Measurements from ENCODE around the gene GSAP. TPM values are rescaled to one million over a fixed set of nuclear protein-coding genes. Genes with fewer than 3 reads are reported as not detected.

GSAP gene
- polyA plus RNA-seq, 3 donors = 19.1 to 105 (median 35.6) TPM

DNA sequence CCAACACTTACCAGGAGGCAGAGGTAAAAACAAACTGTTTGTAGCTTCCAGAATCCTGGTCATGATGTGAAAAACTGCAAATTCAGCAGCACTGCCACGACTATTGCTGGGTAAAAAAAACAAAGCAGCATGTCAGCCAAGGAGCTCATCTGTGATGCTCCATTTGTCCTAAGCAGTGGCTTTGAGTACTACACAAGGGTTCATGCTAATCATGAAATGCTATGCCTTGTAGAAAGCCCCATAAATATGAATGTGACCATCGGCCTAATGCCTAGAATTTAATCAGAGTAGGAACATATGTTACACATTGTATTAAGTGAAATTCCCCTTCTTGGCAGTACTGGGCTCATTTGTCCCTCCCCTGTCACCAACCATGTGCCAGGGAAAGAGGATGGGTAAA, 95.4 kb downstream of the GSAP start:
- Mint-ChIP-seq H3K4me1 (peaks cover 10% of the 10 kb centered on the region), H3K9me3 (peaks cover 0 to 3% (median 0%) of the 10 kb centered on the region in 7 donors), H3K36me3 (peaks cover 85 to 86% of the 10 kb centered on the region in 2 donors), H3K27ac (peak overlapping the region in 1 of 7 donors; percentile 18), H3K4me3 (no peak overlapping the region), H3K27me3 (ENCODE audit: low read depth in 3 of 3) (peaks cover 0 to 1% (median 0%) of the 10 kb centered on the region in 3 donors)
- Histone ChIP-seq H3K9me3 (replicated peaks in 1 of 2; ENCODE audit: control insufficient read depth in 1 of 2, insufficient read depth in 1 of 2, low read length in 2 of 2) (no peaks in the 10 kb centered on the region), H3K27ac (ENCODE audit: low read depth in 1 of 2, low read length in 2 of 2) (no peak overlapping the region), H4K20me1 (ENCODE audit: insufficient read depth, low read length) (peaks cover 19% of the 10 kb centered on the region), H2AFZ (ENCODE audit: insufficient read depth, low read depth, low read length, poor library complexity, severe bottlenecking) (no peak overlapping the region), H3K27me3 (ENCODE audit: control insufficient read depth in 2 of 2, insufficient read depth in 2 of 2, low read length in 2 of 2) (no peaks in the 10 kb centered on the region), H3K9ac (ENCODE audit: insufficient read depth, low read length, poor library complexity, severe bottlenecking) (no peak overlapping the region), H3K79me2 (ENCODE audit: insufficient read depth, low read length) (no peaks in the 10 kb centered on the region), H3K4me1 (ENCODE audit: control insufficient read depth in 1 of 2, insufficient read depth in 2 of 2, low read length in 2 of 2) (peaks cover 13 to 16% of the 10 kb centered on the region in 2 donors), H3K4me2 (replicated peaks; ENCODE audit: extremely low read depth, low read length, poor library complexity, severe bottlenecking) (no peak overlapping the region), H3K36me3 (replicated peaks in 1 of 2; ENCODE audit: control insufficient read depth in 1 of 2, insufficient read depth in 2 of 2, low read length in 2 of 2) (peaks cover 73 to 93% of the 10 kb centered on the region in 2 donors), H3K4me3 (replicated peaks in 1 of 3; ENCODE audit: low read depth in 2 of 3, low read length in 3 of 3) (no peak overlapping the region)
- 83% methylated on average over 1 of the region's 2 CpGs for WGBS (ENCODE audit: insufficient coverage)
- TF ChIP-seq, protein P1, sequence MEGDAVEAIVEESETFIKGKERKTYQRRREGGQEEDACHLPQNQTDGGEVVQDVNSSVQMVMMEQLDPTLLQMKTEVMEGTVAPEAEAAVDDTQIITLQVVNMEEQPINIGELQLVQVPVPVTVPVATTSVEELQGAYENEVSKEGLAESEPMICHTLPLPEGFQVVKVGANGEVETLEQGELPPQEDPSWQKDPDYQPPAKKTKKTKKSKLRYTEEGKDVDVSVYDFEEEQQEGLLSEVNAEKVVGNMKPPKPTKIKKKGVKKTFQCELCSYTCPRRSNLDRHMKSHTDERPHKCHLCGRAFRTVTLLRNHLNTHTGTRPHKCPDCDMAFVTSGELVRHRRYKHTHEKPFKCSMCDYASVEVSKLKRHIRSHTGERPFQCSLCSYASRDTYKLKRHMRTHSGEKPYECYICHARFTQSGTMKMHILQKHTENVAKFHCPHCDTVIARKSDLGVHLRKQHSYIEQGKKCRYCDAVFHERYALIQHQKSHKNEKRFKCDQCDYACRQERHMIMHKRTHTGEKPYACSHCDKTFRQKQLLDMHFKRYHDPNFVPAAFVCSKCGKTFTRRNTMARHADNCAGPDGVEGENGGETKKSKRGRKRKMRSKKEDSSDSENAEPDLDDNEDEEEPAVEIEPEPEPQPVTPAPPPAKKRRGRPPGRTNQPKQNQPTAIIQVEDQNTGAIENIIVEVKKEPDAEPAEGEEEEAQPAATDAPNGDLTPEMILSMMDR (IDR thresholded peaks at IDR 0.05) = no peak
- intact Hi-C loops (cut with micrococcal nuclease) = loop anchor here in 1 of 2 donors (10.0 kb wide), 1 partner anchor 56 kb away; no protein-coding TSS in a partner anchor
- no peak for DNase-seq

DNA sequence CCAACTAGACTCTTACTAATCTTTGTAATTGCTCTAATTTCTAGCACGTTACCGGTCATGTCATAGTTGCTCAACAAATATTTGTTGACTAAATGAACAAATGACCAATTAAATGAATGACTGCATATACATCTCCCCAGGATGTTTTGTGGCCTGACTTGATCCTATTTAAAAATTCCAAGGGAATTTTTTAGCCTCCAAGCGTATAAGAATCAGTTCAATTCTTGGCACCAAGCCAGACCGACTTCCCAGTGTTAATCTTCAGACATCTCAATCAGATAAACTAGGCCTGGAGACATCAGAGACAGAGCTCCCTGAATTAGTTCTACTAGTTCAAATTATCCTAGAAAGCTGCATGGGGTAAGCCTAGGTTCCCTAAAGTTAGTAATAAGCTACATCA, 96.0 kb downstream of the GSAP start:
- Histone ChIP-seq H3K79me2 (ENCODE audit: insufficient read depth, low read length) (no peaks in the 10 kb centered on the region), H3K9ac (ENCODE audit: insufficient read depth, low read length, poor library complexity, severe bottlenecking) (no peak overlapping the region), H3K27me3 (ENCODE audit: control insufficient read depth in 2 of 2, insufficient read depth in 2 of 2, low read length in 2 of 2) (no peaks in the 10 kb centered on the region), H3K36me3 (replicated peaks in 1 of 2; ENCODE audit: control insufficient read depth in 1 of 2, insufficient read depth in 2 of 2, low read length in 2 of 2) (peaks cover 75 to 93% of the 10 kb centered on the region in 2 donors), H3K27ac (ENCODE audit: low read depth in 1 of 2, low read length in 2 of 2) (no peak overlapping the region), H2AFZ (ENCODE audit: insufficient read depth, low read depth, low read length, poor library complexity, severe bottlenecking) (no peak overlapping the region), H3K4me1 (ENCODE audit: control insufficient read depth in 1 of 2, insufficient read depth in 2 of 2, low read length in 2 of 2) (peaks cover 13 to 16% of the 10 kb centered on the region in 2 donors), H4K20me1 (ENCODE audit: insufficient read depth, low read length) (peaks cover 24% of the 10 kb centered on the region), H3K4me3 (replicated peaks in 1 of 3; ENCODE audit: low read depth in 2 of 3, low read length in 3 of 3) (no peak overlapping the region), H3K9me3 (replicated peaks in 1 of 2; ENCODE audit: control insufficient read depth in 1 of 2, insufficient read depth in 1 of 2, low read length in 2 of 2) (no peaks in the 10 kb centered on the region), H3K4me2 (replicated peaks; ENCODE audit: extremely low read depth, low read length, poor library complexity, severe bottlenecking) (no peak overlapping the region)
- intact Hi-C loops (cut with micrococcal nuclease) = loop anchor here in 1 of 2 donors (10.0 kb wide), 1 partner anchor 55 kb away; no protein-coding TSS in a partner anchor
- peaks cover 85 to 86% of the 10 kb centered on the region in 2 donors for H3K36me3 Mint-ChIP-seq
- TF ChIP-seq, protein P1 (IDR thresholded peaks at IDR 0.05) = no peak
- H3K27ac Mint-ChIP-seq = no peak overlapping the region
- H3K27me3 Mint-ChIP-seq (ENCODE audit: low read depth in 3 of 3) = peaks cover 0 to 2% (median 0%) of the 10 kb centered on the region in 3 donors
- H3K4me3 Mint-ChIP-seq = no peak overlapping the region
- peaks cover 10% of the 10 kb centered on the region for H3K4me1 Mint-ChIP-seq
- H3K9me3 Mint-ChIP-seq = peaks cover 0 to 3% (median 0%) of the 10 kb centered on the region in 7 donors
- WGBS (ENCODE audit: insufficient coverage) = 95% methylated on average over 4 of the region's 4 CpGs
- no peak for DNase-seq

All from CD14-positive monocyte (primary cell).